Ramos (cell line): ENCODE data around the gene ZNF22.

ENCODE experiments used
- in situ Hi-C: fragments of 300-500 bp; cut with MboI; formaldehyde crosslinking; loops from one replicate; pipeline ENCODE4 v1.14.3; 2022; ENCODE audit warnings: low sequenced_read_pairs; ENCODE audit not compliant: unreplicated experiment

ZNF22 gene

GRCh38 chr10:45003432-45004000, 2.8 kb downstream of the ZNF22 start:
- in situ Hi-C loops, result loop anchor here (25.0 kb wide), 1 partner anchor 434 kb away; no protein-coding TSS in a partner anchor

DNA sequence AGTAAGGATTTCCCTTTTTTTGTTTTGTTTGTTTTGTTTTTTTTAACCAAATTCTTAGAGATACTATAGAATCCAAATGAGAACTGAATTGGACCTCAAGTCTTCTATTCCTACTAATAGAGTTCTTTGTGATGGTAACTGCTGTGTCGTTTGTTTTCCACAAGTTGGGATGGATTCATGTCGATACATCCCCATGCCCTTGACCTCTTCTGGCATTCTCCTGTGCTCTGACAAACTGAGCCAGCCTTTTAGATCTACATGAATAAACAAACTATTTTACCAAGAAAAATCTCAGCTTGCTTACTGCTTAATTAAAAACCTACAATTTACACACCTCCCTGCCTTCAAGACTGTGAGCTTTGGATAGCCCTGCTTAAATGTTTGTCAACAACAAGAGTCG, 3.9 kb downstream of the ZNF22 start:
- in situ Hi-C loops, result loop anchor here (25.0 kb wide), 1 partner anchor 433 kb away; no protein-coding TSS in a partner anchor

GRCh38 chr10:45005284-45005683, 4.6 kb downstream of the ZNF22 start:
- in situ Hi-C loops, result loop anchor here (25.0 kb wide), 1 partner anchor 432 kb away; no protein-coding TSS in a partner anchor

DNA sequence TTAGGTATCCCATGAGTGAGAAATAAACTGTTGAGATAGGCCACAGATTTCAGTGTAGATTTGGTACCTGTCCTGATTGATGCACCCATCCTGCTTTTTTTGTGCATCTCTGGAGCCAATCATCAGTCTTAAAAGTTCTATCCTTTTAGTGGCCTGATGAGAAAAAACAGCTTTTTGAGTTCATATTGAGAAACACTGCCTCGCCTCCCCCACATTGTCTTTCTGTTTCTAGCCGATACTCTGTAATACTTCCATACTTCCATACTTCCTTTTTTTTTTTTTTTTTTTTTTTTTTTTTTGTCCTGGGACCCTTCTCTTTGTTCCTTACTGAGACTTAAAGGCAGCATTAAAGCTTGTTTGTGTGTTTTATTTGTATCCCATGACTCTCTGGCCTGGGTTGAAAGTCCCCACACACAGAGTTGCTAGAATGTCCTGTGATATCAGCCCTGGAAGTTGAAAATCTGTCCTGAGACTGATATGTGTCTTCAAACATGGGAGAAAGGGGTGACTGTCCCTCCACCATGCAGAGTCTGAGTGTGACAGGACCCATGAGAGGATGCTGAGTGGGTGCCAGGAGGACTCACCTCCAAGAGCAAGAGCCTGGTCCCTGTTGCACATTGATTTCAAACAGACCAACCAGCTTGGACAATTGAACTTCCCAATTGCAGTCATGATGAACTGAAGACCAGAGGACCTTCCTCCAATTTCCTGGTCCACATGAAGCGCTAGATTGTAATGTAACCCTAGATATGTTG, 5.7 kb downstream of the ZNF22 start:
- in situ Hi-C loops, result loop anchor here (25.0 kb wide), 1 partner anchor 431 kb away; no protein-coding TSS in a partner anchor

GRCh38 chr10:45008524-45009161, 7.9 kb downstream of the ZNF22 start:
- in situ Hi-C loops, result loop anchor here (25.0 kb wide), 1 partner anchor 429 kb away; no protein-coding TSS in a partner anchor

GRCh38 chr10:45014557-45014956, 13.8 kb downstream of the ZNF22 start:
- in situ Hi-C loops, result loop anchor here (25.0 kb wide), 1 partner anchor 423 kb away; no protein-coding TSS in a partner anchor

GRCh38 chr10:45015590-45015989, 14.9 kb downstream of the ZNF22 start:
- in situ Hi-C loops, result loop anchor here (25.0 kb wide), 1 partner anchor 422 kb away; no protein-coding TSS in a partner anchor

DNA sequence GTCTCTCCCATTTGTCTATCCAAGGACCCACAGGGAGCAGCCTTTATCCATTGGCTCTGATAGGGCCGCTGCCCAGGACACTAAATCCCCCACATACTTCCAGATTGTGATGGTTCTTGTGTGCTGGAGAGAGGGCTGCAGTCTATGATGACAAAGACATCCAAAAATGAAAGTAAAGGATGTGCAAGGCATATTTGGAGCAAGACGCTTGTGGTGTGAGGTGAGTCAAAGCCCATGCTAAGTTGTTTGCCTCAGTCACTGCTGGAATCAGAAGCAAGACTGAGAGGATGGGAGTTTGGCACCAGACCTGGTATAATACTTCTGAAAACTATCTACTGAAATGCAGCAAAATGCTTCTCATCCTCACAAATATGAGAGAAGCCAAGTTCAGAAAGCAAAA, 22.7 kb downstream of the ZNF22 start:
- in situ Hi-C loops, result loop anchor here (25.0 kb wide), 1 partner anchor 414 kb away; no protein-coding TSS in a partner anchor

- in situ Hi-C loops, result no loop called here
These were observed 33.6 kb downstream of the ZNF22 start for GRCh38 chr10:45034301-45034700.

GRCh38 chr10:45035673-45036072, 35.0 kb downstream of the ZNF22 start:
- in situ Hi-C loops, result no loop called here

- in situ Hi-C loops, result no loop called here
These were observed 40.3 kb downstream of the ZNF22 start for GRCh38 chr10:45040921-45041542.

GRCh38 chr10:45044290-45044689, 43.6 kb downstream of the ZNF22 start:
- in situ Hi-C loops, result no loop called here

GRCh38 chr10:45050551-45051235, 50.0 kb downstream of the ZNF22 start:
- in situ Hi-C loops, result no loop called here

DNA sequence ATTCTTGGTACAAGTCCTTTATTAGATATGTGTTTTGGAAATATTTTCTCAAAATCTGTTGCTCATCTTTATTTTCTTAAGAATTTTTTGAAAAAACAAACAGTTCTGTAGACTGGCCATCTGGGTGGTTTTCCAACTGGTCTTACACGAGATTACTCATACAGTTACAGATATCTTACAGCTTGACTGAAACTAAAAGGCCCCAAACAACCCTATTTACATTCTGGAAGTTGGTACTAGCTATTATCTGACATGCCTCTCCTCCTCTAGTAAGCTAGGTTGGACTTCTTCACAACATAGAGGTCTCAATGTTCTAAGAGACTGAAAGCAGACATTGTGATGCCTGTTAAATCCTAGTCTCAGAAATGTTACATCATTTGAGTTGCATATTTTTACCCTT, 52.0 kb downstream of the ZNF22 start:
- in situ Hi-C loops, result no loop called here

- in situ Hi-C loops, result no loop called here
These were observed 52.9 kb downstream of the ZNF22 start for GRCh38 chr10:45053569-45054100.
